Measurements from ENCODE around the gene C12orf76.
A peak's percentile ranks its signal among the peaks of the same experiment; 100 is the strongest.

Gene C12orf76

GRCh38 chr12:110046451-110047187 lies 1.7 kb downstream of the C12orf76 start:
- no peaks in the 10 kb centered on the region for H3K27me3 Mint-ChIP-seq
- peaks cover 46% of the 10 kb centered on the region for H3K4me1 Mint-ChIP-seq
- H3K9me3 Mint-ChIP-seq: no peaks in the 10 kb centered on the region
- H3K4me3 Mint-ChIP-seq: peak overlapping the region; percentile 88
- peaks cover 2% of the 10 kb centered on the region for H3K36me3 Mint-ChIP-seq
- no peak overlapping the region for H3K27ac Mint-ChIP-seq

DNA sequence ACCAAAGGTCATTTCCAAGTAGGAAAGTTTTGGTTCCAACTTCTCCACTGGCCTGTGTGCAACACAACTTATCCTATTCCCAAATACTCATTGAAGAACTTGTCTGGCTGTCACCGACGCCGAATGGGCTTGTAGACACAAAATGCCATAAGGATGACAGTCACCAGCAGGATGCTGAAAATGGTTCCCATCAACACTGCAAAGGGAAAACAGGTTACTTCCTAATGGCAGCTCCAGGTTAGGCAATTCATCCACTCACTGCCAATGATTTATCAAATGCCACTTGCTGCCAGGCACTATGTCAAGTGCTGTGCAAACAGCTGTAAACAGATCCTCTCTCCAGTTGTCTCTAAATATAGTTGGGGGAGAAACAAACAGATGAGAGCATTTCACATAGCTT lies 6.1 kb downstream of the C12orf76 start:
- no peaks in the 10 kb centered on the region for H3K27me3 Mint-ChIP-seq
- H3K9me3 Mint-ChIP-seq: no peaks in the 10 kb centered on the region
- peaks cover 49% of the 10 kb centered on the region for H3K4me1 Mint-ChIP-seq
- H3K36me3 Mint-ChIP-seq: peaks cover 5% of the 10 kb centered on the region
- no peak overlapping the region for H3K27ac Mint-ChIP-seq
- no peak overlapping the region for H3K4me3 Mint-ChIP-seq

DNA sequence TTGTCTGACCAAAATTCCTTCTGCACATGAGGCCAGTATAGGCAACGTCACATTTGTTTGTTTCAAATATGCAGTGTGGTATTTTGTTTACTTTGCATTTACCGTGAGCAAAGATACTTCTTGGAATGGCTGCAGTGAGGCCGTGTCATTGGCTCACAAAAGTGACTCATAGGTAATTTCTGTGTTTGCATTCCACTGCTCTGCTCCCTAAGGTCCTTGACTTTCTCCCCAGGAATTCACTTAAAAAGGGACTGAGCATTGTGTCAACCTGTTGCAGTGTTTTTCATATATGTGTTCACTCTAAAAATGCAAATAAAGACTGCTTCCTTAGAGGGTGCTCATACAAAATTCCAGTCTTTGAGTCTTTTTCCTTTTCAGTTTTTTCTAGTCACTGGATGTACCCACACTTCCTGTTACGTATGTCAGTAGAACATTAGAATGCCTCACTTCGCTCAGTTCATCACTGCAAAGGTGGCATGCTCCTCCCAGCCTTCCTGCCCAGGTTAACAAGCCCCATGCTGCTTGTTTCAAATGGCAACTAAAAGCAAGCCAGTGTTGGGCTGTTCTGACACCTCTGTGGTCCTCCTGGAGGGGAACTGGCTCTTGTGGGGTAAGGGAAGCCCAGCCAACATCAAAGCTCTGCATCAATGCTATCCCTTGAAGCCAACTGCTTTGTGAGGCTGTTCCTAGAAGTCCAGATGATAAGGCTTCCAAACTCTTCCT lies 9.1 kb downstream of the C12orf76 start:
- H3K36me3 Mint-ChIP-seq: peaks cover 17% of the 10 kb centered on the region
- H3K9me3 Mint-ChIP-seq: no peaks in the 10 kb centered on the region
- H3K27me3 Mint-ChIP-seq: no peaks in the 10 kb centered on the region
- H3K4me1 Mint-ChIP-seq: peaks cover 36% of the 10 kb centered on the region
- no peak overlapping the region for H3K4me3 Mint-ChIP-seq
- peak overlapping the region; percentile 75 for H3K27ac Mint-ChIP-seq

- Mint-ChIP-seq H3K27me3 (no peaks in the 10 kb centered on the region), H3K9me3 (no peaks in the 10 kb centered on the region), H3K4me3 (no peak overlapping the region), H3K4me1 (peaks cover 33% of the 10 kb centered on the region), H3K27ac (peak overlapping the region; percentile 75), H3K36me3 (peaks cover 17% of the 10 kb centered on the region)
Observed at GRCh38 chr12:110038741-110039084, 9.6 kb downstream of the C12orf76 start.

- H3K9me3 Mint-ChIP-seq: no peaks in the 10 kb centered on the region
- no peak overlapping the region for H3K27ac Mint-ChIP-seq
- no peak overlapping the region for H3K4me3 Mint-ChIP-seq
- no peaks in the 10 kb centered on the region for H3K27me3 Mint-ChIP-seq
- H3K36me3 Mint-ChIP-seq: peaks cover 20% of the 10 kb centered on the region
- H3K4me1 Mint-ChIP-seq: peaks cover 22% of the 10 kb centered on the region
Observed at GRCh38 chr12:110037315-110037714, 11.0 kb downstream of the C12orf76 start.

DNA sequence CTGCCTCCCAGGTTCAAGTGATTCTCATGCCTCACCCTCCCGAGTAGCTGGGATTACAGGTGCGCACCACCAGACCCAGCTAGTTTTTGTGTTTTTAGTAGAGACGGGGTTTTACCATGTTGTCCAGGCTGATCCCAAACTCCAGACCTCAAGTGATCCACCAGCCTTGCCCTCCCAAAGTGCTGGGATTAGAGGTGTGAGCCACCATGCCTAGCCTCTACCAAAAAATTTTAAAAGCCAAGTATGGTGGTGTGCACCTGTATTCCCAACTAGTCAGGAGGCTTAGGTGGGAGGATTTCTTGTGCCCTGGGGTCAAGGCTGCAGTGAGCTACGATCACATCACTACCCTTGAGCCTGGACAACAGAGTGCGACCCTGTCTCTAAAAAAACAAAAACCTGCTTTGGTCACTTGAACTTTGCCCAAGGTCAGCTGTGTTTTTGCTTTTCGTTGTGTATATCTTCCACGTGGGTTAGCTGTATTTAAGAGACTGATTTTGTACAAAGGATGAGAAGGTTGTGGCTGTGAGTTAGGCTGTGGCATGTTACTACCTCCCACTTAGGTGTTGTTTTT lies 12.7 kb downstream of the C12orf76 start:
- peak overlapping the region; percentile 76 for H3K27ac Mint-ChIP-seq
- H3K36me3 Mint-ChIP-seq: peaks cover 20% of the 10 kb centered on the region

DNA sequence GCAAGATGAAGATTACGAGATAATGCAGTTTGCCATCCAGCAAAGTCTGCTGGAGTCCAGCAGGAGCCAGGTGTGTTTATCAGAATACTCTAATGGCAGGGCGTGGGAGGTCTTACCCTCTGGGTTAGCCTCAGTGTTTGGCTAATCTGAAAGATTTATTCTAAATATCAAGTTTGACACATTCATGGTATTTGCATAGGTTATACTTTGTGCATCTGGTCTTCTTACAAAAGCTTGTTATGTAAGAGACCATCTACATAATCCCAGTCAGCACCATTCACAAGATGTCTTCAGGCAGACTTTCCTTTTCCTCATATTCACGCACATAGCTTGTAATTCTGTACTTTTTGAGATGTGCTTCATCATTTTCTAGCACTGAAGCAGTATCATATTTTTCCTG lies 14.4 kb downstream of the C12orf76 start:
- Mint-ChIP-seq H3K27ac (peak overlapping the region; percentile 23), H3K4me1 (peaks cover 4% of the 10 kb centered on the region), H3K9me3 (no peaks in the 10 kb centered on the region), H3K4me3 (no peak overlapping the region), H3K36me3 (peaks cover 20% of the 10 kb centered on the region), H3K27me3 (no peaks in the 10 kb centered on the region)

More for the DNA sequence above, 12.7 kb downstream of the C12orf76 start:
- no peak overlapping the region for H3K4me3 Mint-ChIP-seq
- H3K4me1 Mint-ChIP-seq: peaks cover 20% of the 10 kb centered on the region
- H3K27me3 Mint-ChIP-seq: no peaks in the 10 kb centered on the region
- H3K9me3 Mint-ChIP-seq: no peaks in the 10 kb centered on the region

GRCh38 chr12:110029290-110029815 lies 19.0 kb downstream of the C12orf76 start:
- peaks cover 8% of the 10 kb centered on the region for H3K36me3 Mint-ChIP-seq
- H3K27ac Mint-ChIP-seq: no peak overlapping the region
- no peaks in the 10 kb centered on the region for H3K9me3 Mint-ChIP-seq
- H3K27me3 Mint-ChIP-seq: no peaks in the 10 kb centered on the region
- H3K4me1 Mint-ChIP-seq: peaks cover 6% of the 10 kb centered on the region
- H3K4me3 Mint-ChIP-seq: no peak overlapping the region

GRCh38 chr12:110028323-110028722 lies 20.0 kb downstream of the C12orf76 start:
- Mint-ChIP-seq H3K36me3 (peaks cover 6% of the 10 kb centered on the region), H3K27me3 (no peaks in the 10 kb centered on the region), H3K4me1 (peaks cover 6% of the 10 kb centered on the region), H3K27ac (no peak overlapping the region), H3K4me3 (no peak overlapping the region), H3K9me3 (no peaks in the 10 kb centered on the region)

DNA sequence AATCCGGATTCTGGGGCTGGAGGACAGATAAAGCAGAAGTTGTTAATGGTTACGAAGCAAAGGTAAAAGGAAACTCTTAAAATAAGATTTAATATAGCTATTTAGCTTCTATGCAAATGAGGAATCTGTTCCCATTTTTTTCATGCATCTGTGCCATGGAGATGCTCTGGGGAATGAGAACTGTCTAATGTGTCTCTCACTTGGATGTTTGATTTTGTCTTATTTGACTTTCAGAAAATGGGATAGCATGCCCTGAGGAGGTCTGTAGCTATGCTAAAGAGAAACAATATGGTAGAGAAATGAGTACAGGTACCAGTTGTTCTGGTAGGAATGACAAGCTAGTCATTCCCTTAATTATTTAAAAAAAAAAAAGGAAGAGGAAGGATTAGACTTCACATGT lies 24.3 kb downstream of the C12orf76 start:
- no peak overlapping the region for H3K27ac Mint-ChIP-seq

DNA sequence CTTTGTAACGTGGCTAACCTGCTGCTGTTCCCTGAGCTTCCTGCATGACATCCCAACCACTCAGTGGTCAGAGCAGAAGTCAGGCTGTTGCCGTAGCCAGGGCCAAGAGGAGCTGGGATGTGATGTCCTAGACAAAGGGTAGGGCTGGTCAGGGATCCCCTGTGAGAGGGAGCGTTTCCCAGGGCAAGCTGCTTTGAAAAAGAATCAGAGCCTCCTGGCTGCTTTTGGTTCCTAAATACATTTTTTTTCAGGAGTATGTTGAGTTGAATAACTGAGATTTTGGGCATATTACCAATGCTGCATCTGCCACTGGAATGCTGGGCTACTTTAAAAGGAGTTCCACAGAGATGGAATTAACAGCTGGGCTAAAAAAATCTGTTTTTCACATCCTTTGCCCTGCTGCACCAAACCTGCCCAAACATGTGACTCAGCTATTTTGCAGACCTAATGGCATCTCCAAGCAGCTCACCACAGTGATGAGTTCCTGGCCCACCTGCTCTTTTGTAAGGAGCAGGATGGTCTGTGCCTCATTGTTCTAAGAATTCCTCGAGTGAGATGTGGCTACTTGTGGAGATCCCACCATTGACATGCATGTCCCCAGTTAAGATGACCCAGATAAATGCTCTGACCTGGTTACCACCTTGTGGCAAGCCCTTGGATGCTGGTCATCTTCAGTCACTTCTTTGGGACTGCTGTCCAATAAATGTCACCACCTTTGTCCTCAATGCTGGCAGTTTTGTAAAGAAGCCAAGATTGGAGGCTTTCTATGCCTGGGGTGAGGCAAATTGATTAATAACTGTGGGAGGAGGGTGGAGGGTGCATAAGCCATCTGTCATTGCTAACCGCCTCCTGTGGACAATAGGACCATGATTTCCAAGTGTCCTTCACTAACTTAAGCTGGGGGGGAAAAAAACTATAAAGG lies 25.0 kb downstream of the C12orf76 start:
- peaks cover 6% of the 10 kb centered on the region for H3K4me1 Mint-ChIP-seq
- no peaks in the 10 kb centered on the region for H3K9me3 Mint-ChIP-seq
- H3K27ac Mint-ChIP-seq: no peak overlapping the region
- H3K27me3 Mint-ChIP-seq: no peaks in the 10 kb centered on the region
- no peak overlapping the region for H3K4me3 Mint-ChIP-seq
- H3K36me3 Mint-ChIP-seq: peaks cover 12% of the 10 kb centered on the region

More for the DNA sequence above, 24.3 kb downstream of the C12orf76 start:
- H3K4me1 Mint-ChIP-seq: peaks cover 6% of the 10 kb centered on the region
- peaks cover 10% of the 10 kb centered on the region for H3K36me3 Mint-ChIP-seq
- no peaks in the 10 kb centered on the region for H3K9me3 Mint-ChIP-seq
- no peak overlapping the region for H3K4me3 Mint-ChIP-seq
- no peaks in the 10 kb centered on the region for H3K27me3 Mint-ChIP-seq

GRCh38 chr12:110020956-110021355 lies 27.4 kb downstream of the C12orf76 start:
- Mint-ChIP-seq H3K9me3 (no peaks in the 10 kb centered on the region), H3K4me3 (no peak overlapping the region), H3K27me3 (no peaks in the 10 kb centered on the region), H3K36me3 (peaks cover 9% of the 10 kb centered on the region), H3K4me1 (no peaks in the 10 kb centered on the region), H3K27ac (no peak overlapping the region)

DNA sequence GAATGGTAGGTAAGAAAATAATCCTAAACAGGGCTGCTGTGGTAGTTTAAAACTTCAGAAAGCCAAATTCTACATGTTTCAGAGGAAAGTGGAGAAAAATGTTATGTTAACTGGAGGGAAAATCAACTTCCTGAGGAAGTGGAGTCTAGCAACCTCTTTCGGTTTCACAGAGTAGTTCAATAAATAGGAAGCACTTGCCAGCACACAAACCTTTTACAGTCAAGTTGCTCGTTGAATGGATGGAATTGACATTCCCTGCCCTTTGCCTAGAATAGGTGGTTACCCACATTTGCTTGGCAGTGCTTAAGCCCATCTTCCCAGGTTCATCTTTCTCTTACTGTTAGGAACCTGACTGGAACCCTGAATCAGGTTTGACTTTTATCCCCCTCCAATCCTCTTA lies 33.2 kb downstream of the C12orf76 start:
- Mint-ChIP-seq H3K36me3 (peaks cover 6% of the 10 kb centered on the region), H3K27ac (peak overlapping the region; percentile 68), H3K4me3 (peak overlapping the region; percentile 26), H3K9me3 (no peaks in the 10 kb centered on the region), H3K27me3 (no peaks in the 10 kb centered on the region), H3K4me1 (peaks cover 39% of the 10 kb centered on the region)

GRCh38 chr12:110012659-110013058 lies 35.7 kb downstream of the C12orf76 start:
- H3K27me3 Mint-ChIP-seq: no peaks in the 10 kb centered on the region
- H3K27ac Mint-ChIP-seq: peak overlapping the region; percentile 20
- peaks cover 6% of the 10 kb centered on the region for H3K36me3 Mint-ChIP-seq
- H3K4me1 Mint-ChIP-seq: peaks cover 54% of the 10 kb centered on the region
- H3K9me3 Mint-ChIP-seq: no peaks in the 10 kb centered on the region
- H3K4me3 Mint-ChIP-seq: no peak overlapping the region

- Mint-ChIP-seq H3K27me3 (no peaks in the 10 kb centered on the region), H3K4me3 (no peak overlapping the region), H3K27ac (no peak overlapping the region), H3K9me3 (no peaks in the 10 kb centered on the region), H3K36me3 (peaks cover 6% of the 10 kb centered on the region), H3K4me1 (peaks cover 55% of the 10 kb centered on the region)
Observed at GRCh38 chr12:110012137-110012536, 36.2 kb downstream of the C12orf76 start.
